Astrocyte (in vitro differentiated cells and primary cell): ENCODE data around the gene KPNA4. TPM values are rescaled to one million over a fixed set of nuclear protein-coding genes. Genes with fewer than 3 reads are reported as not detected.

Source experiments
- DNase-seq: peaks from one replicate; pipeline ENCODE4 v3.0.0-alpha.2; 2010; ENCODE audit warnings: low read depth
- FAIRE-seq: peaks from 2 replicates; lab custom pipeline; 2011; peaks lifted over from hg19 to GRCh38; lab: Jason Lieb, UNC
- H2AFZ ChIP-seq: 2 replicates; pipeline ENCODE4 v1.6.0; 2012; ENCODE audit warnings: low read depth, low read length, inconsistent platforms
- H3K27ac ChIP-seq: 2 replicates; pipeline ENCODE4 v1.5.1; 2011; ENCODE audit warnings: low read depth, low read length, inconsistent platforms
- H3K27me3 ChIP-seq: 2 replicates; pipeline ENCODE4 v1.6.0; 2011; ENCODE audit warnings: low read length, inconsistent platforms; ENCODE audit not compliant: insufficient read depth
- H3K36me3 ChIP-seq: 2 replicates; pipeline ENCODE4 v1.5.1; 2011; ENCODE audit warnings: low read length, inconsistent platforms; ENCODE audit not compliant: insufficient read depth
- H3K4me1 ChIP-seq: 2 replicates; pipeline ENCODE4 v1.5.1; 2011; ENCODE audit warnings: low read length, inconsistent platforms; ENCODE audit not compliant: insufficient read depth
- H3K4me2 ChIP-seq: 2 replicates; pipeline ENCODE4 v1.6.0; 2012; ENCODE audit warnings: low read length, inconsistent platforms
- H3K4me3 ChIP-seq: 2 replicates; pipeline ENCODE4 v1.5.1; 2011; ENCODE audit warnings: low read depth, mild to moderate bottlenecking, low read length, inconsistent platforms; ENCODE audit not compliant: insufficient read depth
- H3K79me2 ChIP-seq: 2 replicates; pipeline ENCODE4 v1.6.0; 2012; ENCODE audit warnings: mild to moderate bottlenecking, low read length, inconsistent platforms; ENCODE audit not compliant: insufficient read depth
- H3K9ac ChIP-seq: 2 replicates; pipeline ENCODE4 v1.6.0; 2012; ENCODE audit warnings: mild to moderate bottlenecking, low read length, inconsistent platforms
- H3K9me3 ChIP-seq: 2 replicates; pipeline ENCODE4 v1.5.1; 2012; ENCODE audit warnings: low read depth, mild to moderate bottlenecking, low read length, inconsistent platforms; ENCODE audit not compliant: insufficient read depth
- H4K20me1 ChIP-seq: 2 replicates; pipeline ENCODE4 v1.6.0; 2012; ENCODE audit warnings: low read length, inconsistent platforms; ENCODE audit not compliant: insufficient read depth
- H3K27ac Mint-ChIP-seq: one replicate; pipeline ENCODE4 v1.8.0; 2021; ENCODE audit warnings: mild to moderate bottlenecking, mixed read lengths; ENCODE audit not compliant: unreplicated experiment
- H3K27me3 Mint-ChIP-seq: one replicate; pipeline ENCODE4 v1.8.0; 2021; ENCODE audit warnings: low read depth, mixed read lengths; ENCODE audit not compliant: unreplicated experiment
- H3K36me3 Mint-ChIP-seq: one replicate; pipeline ENCODE4 v1.8.0; 2021; ENCODE audit warnings: low read depth, mixed read lengths; ENCODE audit not compliant: unreplicated experiment
- H3K4me1 Mint-ChIP-seq: one replicate; pipeline ENCODE4 v1.8.0; 2021; ENCODE audit warnings: low read depth, mixed read lengths; ENCODE audit not compliant: unreplicated experiment
- H3K4me3 Mint-ChIP-seq: one replicate; pipeline ENCODE4 v1.8.0; 2021; ENCODE audit warnings: mild to moderate bottlenecking, moderate library complexity, mixed read lengths; ENCODE audit not compliant: unreplicated experiment
- H3K9me3 Mint-ChIP-seq: one replicate; pipeline ENCODE4 v1.8.0; 2021; ENCODE audit warnings: mild to moderate bottlenecking, mixed read lengths; ENCODE audit not compliant: unreplicated experiment
- EZH2 ChIP-seq: IDR thresholded peaks from 2 replicates; pipeline ENCODE4 v1.6.1; 2012; ENCODE audit warnings: mild to moderate bottlenecking, low read length, inconsistent platforms; ENCODE audit not compliant: insufficient read depth
- total RNA-seq: library from RNA; stranded (reverse); gene quantifications from 2 replicates; pipeline ENCODE4 v1.2.1, GENCODE V29; 2021
- TF ChIP-seq, protein P1 (sequence below): IDR thresholded peaks from 2 replicates; pipeline ENCODE4 v1.5.1; 2011; ENCODE audit warnings: low read depth, mild to moderate bottlenecking, inconsistent platforms, low read length, moderate library complexity; ENCODE audit not compliant: insufficient read depth

Gene KPNA4
- total RNA-seq, 1 donor from 2014 or later, result 105 TPM

DNA sequence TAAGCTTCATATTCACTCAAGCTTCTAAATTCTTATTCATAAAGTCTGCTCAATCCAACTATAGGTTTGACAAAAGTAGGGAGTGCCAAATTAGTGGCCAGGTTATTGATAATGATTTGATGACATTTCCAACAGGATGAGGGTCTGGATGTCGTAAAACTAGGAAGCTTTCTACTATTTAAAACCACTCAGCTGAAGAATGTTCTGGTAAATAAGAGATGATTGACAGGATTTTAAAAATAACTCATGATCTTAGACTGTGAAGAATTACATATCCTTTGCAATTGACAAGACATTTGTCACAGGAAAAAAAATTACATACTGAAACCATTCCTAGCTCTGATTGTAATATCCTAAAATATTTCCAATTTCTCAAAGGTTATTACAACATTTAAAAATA, 100.4 kb downstream of the KPNA4 start:
- Mint-ChIP-seq H3K27me3 (peaks cover 4% of the 10 kb centered on the region), H3K36me3 (peaks cover 4% of the 10 kb centered on the region), H3K4me1 (no peaks in the 10 kb centered on the region), H3K4me3 (no peak overlapping the region), H3K27ac (no peak overlapping the region), H3K9me3 (peaks cover 10% of the 10 kb centered on the region)
- Histone ChIP-seq H3K4me3 (no peak overlapping the region), H3K27me3 (no peaks in the 10 kb centered on the region), H2AFZ (no peak overlapping the region), H3K79me2 (no peaks in the 10 kb centered on the region), H3K9ac (no peak overlapping the region), H3K36me3 (no peaks in the 10 kb centered on the region), H4K20me1 (no peaks in the 10 kb centered on the region), H3K4me2 (no peak overlapping the region), H3K9me3 (no peaks in the 10 kb centered on the region), H3K4me1 (no peaks in the 10 kb centered on the region), H3K27ac (no peak overlapping the region)
- DNase-seq (no peak), FAIRE-seq (no peak)
- no peak for TF ChIP-seq EZH2
- TF ChIP-seq, protein P1, sequence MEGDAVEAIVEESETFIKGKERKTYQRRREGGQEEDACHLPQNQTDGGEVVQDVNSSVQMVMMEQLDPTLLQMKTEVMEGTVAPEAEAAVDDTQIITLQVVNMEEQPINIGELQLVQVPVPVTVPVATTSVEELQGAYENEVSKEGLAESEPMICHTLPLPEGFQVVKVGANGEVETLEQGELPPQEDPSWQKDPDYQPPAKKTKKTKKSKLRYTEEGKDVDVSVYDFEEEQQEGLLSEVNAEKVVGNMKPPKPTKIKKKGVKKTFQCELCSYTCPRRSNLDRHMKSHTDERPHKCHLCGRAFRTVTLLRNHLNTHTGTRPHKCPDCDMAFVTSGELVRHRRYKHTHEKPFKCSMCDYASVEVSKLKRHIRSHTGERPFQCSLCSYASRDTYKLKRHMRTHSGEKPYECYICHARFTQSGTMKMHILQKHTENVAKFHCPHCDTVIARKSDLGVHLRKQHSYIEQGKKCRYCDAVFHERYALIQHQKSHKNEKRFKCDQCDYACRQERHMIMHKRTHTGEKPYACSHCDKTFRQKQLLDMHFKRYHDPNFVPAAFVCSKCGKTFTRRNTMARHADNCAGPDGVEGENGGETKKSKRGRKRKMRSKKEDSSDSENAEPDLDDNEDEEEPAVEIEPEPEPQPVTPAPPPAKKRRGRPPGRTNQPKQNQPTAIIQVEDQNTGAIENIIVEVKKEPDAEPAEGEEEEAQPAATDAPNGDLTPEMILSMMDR, result no peak

DNA sequence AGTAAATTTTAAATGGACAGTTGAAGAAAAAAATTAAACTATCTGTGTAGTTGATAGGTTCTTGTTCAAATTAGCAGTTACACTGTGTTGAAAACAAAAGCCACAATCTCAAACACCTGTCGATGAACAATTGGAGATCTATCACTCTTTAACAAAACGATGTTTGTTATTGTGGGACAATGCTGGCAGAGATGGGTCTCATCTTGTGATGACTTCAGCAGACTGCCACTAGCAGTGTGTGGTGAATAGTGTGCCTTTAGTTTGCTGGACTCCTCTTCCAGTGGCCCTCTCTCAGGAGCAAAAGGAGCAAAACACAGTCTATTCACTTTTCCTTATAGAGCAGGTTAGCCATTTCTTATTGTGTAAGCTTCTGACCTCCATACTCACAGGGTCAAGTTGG, 101.0 kb downstream of the KPNA4 start:
- H3K9me3 ChIP-seq, result no peaks in the 10 kb centered on the region
- no peak overlapping the region for H3K4me2 ChIP-seq
- no peaks in the 10 kb centered on the region for H3K79me2 ChIP-seq
- Mint-ChIP-seq H3K27ac (no peak overlapping the region), H3K27me3 (peaks cover 4% of the 10 kb centered on the region), H3K9me3 (peaks cover 5% of the 10 kb centered on the region), H3K4me1 (no peaks in the 10 kb centered on the region), H3K36me3 (peaks cover 4% of the 10 kb centered on the region), H3K4me3 (no peak overlapping the region)
- no peaks in the 10 kb centered on the region for H4K20me1 ChIP-seq
- no peak for DNase-seq
- H3K4me3 ChIP-seq, result no peak overlapping the region
- H3K36me3 ChIP-seq, result no peaks in the 10 kb centered on the region
- FAIRE-seq, result no peak
- no peak overlapping the region for H3K27ac ChIP-seq
- no peak overlapping the region for H3K9ac ChIP-seq
- H2AFZ ChIP-seq, result no peak overlapping the region
- H3K4me1 ChIP-seq, result no peaks in the 10 kb centered on the region
- no peak for TF ChIP-seq EZH2
- TF ChIP-seq, protein P1, result no peak
- H3K27me3 ChIP-seq, result no peaks in the 10 kb centered on the region

DNA sequence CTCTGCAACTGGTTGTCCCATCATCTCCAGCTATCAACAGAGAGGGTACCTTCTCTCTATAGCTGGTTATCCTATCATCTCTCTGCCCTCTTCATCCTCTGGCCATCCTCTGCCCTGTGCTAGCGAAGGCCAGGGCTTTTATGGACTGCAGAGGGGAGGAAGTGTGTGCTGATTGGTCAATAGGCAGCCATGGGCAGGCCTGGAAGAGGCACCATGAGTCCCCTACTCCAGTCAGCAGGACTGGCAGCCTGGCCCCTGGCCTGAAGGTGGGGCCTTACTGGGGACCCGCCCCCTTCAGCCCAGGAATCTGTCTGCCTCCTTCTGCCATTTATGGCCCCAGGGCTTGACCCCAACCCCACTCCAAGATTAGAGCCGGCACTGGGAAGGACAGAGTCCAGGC, 105.3 kb downstream of the KPNA4 start:
- Histone ChIP-seq H3K9ac (no peak overlapping the region), H3K4me1 (no peaks in the 10 kb centered on the region), H3K36me3 (no peaks in the 10 kb centered on the region), H3K27me3 (no peaks in the 10 kb centered on the region), H3K79me2 (no peaks in the 10 kb centered on the region), H2AFZ (no peak overlapping the region), H3K4me2 (no peak overlapping the region), H3K9me3 (no peaks in the 10 kb centered on the region), H3K4me3 (no peak overlapping the region), H4K20me1 (no peaks in the 10 kb centered on the region), H3K27ac (no peak overlapping the region)
- H3K4me1 Mint-ChIP-seq, result no peaks in the 10 kb centered on the region
- H3K9me3 Mint-ChIP-seq, result peaks cover 1% of the 10 kb centered on the region
- H3K4me3 Mint-ChIP-seq, result no peak overlapping the region
- FAIRE-seq (no peak), DNase-seq (no peak)
- H3K36me3 Mint-ChIP-seq, result no peaks in the 10 kb centered on the region
- no peak overlapping the region for H3K27ac Mint-ChIP-seq
- H3K27me3 Mint-ChIP-seq, result peaks cover 11% of the 10 kb centered on the region
- TF ChIP-seq, protein P1, result no peak
- no peak for TF ChIP-seq EZH2
